HUES6 (cell line): ENCODE measurements around the gene FOXN1.
"Not testable (repeated sequence)": the region's sequence is repeated elsewhere in the genome, so short reads cannot be mapped to it uniquely, and the experiment has no call there.

Source experiments
- H3K27ac ChIP-seq: 2 replicates; pipeline ENCODE4 v1.7.0; 2013; ENCODE audit warnings: low read depth, mild to moderate bottlenecking, low read length, inconsistent platforms
- H3K27me3 ChIP-seq: 2 replicates; pipeline ENCODE4 v1.6.1; 2013; ENCODE audit warnings: low read length; ENCODE audit not compliant: control insufficient read depth, insufficient read depth
- H3K36me3 ChIP-seq: 2 replicates; pipeline ENCODE4 v1.6.1; 2013; ENCODE audit warnings: low read length; ENCODE audit not compliant: control insufficient read depth, insufficient read depth
- H3K4me1 ChIP-seq: 2 replicates; pipeline ENCODE4 v1.6.1; 2013; ENCODE audit warnings: low read length; ENCODE audit not compliant: control insufficient read depth, insufficient read depth
- H3K4me3 ChIP-seq: 2 replicates; pipeline ENCODE4 v1.5.1; 2013; ENCODE audit warnings: low read depth, low read length
- H3K9ac ChIP-seq: one replicate; pipeline ENCODE4 v1.6.1; 2013; ENCODE audit warnings: mild to moderate bottlenecking, low read length
- H3K9me3 ChIP-seq: 2 replicates; pipeline ENCODE4 v1.6.1; 2013; ENCODE audit warnings: low read depth, low read length; ENCODE audit not compliant: control insufficient read depth, insufficient read depth

FOXN1 gene, protein sequence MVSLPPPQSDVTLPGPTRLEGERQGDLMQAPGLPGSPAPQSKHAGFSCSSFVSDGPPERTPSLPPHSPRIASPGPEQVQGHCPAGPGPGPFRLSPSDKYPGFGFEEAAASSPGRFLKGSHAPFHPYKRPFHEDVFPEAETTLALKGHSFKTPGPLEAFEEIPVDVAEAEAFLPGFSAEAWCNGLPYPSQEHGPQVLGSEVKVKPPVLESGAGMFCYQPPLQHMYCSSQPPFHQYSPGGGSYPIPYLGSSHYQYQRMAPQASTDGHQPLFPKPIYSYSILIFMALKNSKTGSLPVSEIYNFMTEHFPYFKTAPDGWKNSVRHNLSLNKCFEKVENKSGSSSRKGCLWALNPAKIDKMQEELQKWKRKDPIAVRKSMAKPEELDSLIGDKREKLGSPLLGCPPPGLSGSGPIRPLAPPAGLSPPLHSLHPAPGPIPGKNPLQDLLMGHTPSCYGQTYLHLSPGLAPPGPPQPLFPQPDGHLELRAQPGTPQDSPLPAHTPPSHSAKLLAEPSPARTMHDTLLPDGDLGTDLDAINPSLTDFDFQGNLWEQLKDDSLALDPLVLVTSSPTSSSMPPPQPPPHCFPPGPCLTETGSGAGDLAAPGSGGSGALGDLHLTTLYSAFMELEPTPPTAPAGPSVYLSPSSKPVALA

DNA sequence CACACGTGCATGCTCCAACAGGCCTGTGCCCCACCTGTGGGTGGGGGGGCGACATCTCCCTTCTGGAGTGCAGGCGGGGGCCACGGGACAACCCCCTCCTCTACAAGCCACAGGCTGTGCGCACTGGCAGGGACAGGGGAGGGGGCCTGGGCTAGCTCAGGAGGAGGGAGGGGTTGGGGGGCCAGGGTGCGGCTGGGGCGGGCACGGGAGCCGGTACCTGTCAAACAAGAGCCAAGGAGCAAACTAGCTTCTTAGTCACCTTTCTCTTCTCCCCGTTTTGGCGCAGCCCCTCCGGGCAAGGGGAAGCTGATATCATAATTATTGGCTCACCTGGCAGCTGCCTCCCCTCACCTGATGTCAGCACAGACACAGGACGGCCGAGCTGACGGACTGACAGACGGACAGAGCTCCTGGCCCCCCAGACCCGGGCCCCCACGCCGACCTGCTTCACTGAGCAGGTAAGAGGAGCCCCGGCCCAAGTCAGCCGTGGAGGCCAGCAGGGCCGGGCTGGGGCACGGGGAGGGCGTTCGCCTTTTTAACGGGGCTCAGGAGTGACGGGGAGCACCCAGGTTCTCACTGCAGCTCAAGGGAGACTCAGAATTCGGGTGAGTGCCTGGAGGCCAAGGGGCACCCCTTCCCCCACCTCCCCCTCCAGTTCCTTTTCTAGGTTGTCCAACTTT is at the start of gene FOXN1:
Gene FOXN1, plus strand, starts transcription at position 363 of the 680 bp plus-strand sequence. CDS start 17,622 bp downstream, outside the sequence.
- Histone ChIP-seq H3K4me1 (peaks cover 16% of the 10 kb centered on the region), H3K36me3 (no peaks in the 10 kb centered on the region), H3K9ac (no peak within 1 kb of the TSS), H3K27ac (no peak within 1 kb of the TSS), H3K4me3 (no peak within 1 kb of the TSS), H3K27me3 (peaks cover 5% of the 10 kb centered on the region), H3K9me3 (no peaks in the 10 kb centered on the region)

DNA sequence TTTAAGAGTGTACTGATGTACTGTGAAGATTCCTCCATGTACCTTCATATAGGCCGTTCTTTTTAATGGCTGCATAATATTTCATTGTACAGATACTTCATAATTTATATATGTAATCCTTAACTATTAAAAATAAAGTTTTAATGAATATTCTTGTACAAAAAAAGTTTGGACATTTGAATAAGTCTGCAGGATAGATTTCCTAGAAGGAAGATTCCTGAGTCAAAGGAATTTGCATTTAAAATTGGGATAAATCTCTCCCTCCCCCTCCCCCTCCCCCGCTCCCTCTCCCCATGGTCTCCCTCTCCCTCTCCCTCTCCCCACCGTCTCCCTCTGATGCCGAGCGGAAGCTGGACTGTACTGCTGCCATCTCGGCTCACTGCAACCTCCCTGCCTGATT is 48.3 kb upstream of the FOXN1 start:
- no peaks in the 10 kb centered on the region for H3K27me3 ChIP-seq
- H3K27ac ChIP-seq: no peak overlapping the region
- no peak overlapping the region for H3K9ac ChIP-seq
- H3K4me1 ChIP-seq: no peaks in the 10 kb centered on the region
- H3K36me3 ChIP-seq: no peaks in the 10 kb centered on the region
- 0 out of 2 replicates have a peak, but pooled peaks cover 4% of the 10 kb centered on the region for H3K9me3 ChIP-seq
- H3K4me3 ChIP-seq: no peak overlapping the region

DNA sequence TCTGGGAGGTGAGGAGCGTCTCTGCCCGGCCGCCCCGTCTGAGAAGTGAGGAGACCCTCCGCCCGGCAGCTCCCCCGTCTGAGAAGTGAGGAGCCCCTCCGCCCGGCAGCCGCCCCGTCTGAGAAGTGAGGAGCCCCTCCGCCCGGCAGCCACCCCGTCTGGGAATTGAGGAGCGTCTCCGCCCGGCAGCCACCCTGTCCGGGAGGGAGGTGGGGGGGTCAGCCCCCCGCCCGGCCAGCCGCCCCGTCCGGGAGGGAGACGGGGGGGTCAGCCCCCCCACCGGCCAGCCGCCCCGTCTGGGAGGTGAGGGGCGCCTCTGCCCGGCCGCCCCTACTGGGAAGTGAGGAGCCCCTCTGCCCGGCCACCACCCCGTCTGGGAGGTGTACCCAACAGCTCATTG is 47.3 kb upstream of the FOXN1 start:
- H3K27ac ChIP-seq, H3K9ac ChIP-seq, H3K4me1 ChIP-seq, H3K4me3 ChIP-seq, H3K9me3 ChIP-seq, H3K36me3 ChIP-seq, H3K27me3 ChIP-seq: not testable (repeated sequence)

DNA sequence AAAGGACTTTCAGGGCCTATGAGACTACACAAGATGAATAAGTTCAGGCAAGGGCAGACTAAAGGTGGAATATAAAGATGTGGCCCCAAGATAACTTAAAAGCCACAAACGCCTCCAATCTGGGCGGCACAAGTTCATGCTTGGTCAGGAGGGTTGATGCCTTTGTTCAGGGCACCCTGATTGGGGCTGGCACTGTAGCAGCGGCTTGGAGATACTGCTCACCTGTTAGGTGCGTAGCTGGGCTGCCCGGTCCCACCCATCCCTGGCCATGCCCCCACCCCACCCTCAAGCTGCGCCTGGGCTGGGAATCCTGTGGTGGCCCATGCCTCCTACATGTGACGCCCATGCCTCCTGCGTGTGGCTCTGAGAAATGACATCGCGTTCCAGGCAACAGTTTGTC is 45.2 kb upstream of the FOXN1 start:
- Histone ChIP-seq H3K4me1 (no peaks in the 10 kb centered on the region), H3K4me3 (no peak overlapping the region), H3K36me3 (no peaks in the 10 kb centered on the region), H3K9me3 (0 out of 2 replicates have a peak, but pooled peaks cover 4% of the 10 kb centered on the region), H3K9ac (no peak overlapping the region), H3K27ac (no peak overlapping the region), H3K27me3 (peaks cover 3% of the 10 kb centered on the region; the same call in 1 of the 2 replicates)

- Histone ChIP-seq H3K9ac (no peak overlapping the region), H3K27ac (no peak overlapping the region), H3K27me3 (peaks cover 3% of the 10 kb centered on the region; the same call in 1 of the 2 replicates)
These were observed 40.1 kb upstream of the FOXN1 start for GRCh38 chr17:28466001-28466400.

GRCh38 chr17:28466521-28467048 is 39.6 kb upstream of the FOXN1 start:
- no peaks in the 10 kb centered on the region for H3K9me3 ChIP-seq
- H3K27me3 ChIP-seq: peaks cover 3% of the 10 kb centered on the region; the same call in 1 of the 2 replicates
- H3K36me3 ChIP-seq: no peaks in the 10 kb centered on the region
- no peak overlapping the region for H3K27ac ChIP-seq
- H3K9ac ChIP-seq: no peak overlapping the region
- no peaks in the 10 kb centered on the region for H3K4me1 ChIP-seq
- H3K4me3 ChIP-seq: no peak overlapping the region

More at GRCh38 chr17:28466001-28466400, 40.1 kb upstream of the FOXN1 start:
- Histone ChIP-seq H3K36me3 (no peaks in the 10 kb centered on the region), H3K4me1 (no peaks in the 10 kb centered on the region), H3K9me3 (no peaks in the 10 kb centered on the region), H3K4me3 (no peak overlapping the region)

DNA sequence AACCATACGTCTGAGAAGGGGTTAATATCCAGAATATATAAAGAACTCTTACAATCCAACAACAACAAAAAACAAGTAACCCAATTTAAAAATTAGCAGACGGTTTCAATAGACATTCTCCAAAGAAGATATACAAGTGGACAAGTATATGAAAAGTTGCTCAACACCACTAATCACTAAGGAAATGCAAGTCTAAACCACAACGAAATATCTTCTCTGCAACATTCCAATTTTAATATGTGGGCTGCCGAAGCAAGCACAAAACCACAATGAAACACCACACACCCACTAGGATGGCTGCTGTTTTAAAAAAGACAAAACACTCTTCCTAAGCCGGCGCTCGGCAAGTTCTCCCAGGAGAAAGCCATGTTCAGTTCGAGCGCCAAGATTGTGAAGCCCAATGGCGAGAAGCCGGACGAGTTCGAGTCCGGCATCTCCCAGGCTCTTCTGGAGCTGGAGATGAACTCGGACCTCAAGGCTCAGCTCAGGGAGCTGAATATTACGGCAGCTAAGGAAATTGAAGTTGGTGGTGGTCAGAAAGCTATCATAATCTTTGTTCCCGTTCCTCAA is 38.6 kb upstream of the FOXN1 start:
- peaks cover 3% of the 10 kb centered on the region; the same call in 1 of the 2 replicates for H3K27me3 ChIP-seq

GRCh38 chr17:28468033-28468735 is 38.0 kb upstream of the FOXN1 start:
- H3K9me3 ChIP-seq, H3K36me3 ChIP-seq, H3K27me3 ChIP-seq, H3K9ac ChIP-seq, H3K4me3 ChIP-seq, H3K27ac ChIP-seq, H3K4me1 ChIP-seq: not testable (repeated sequence)

More for the DNA sequence above, 38.6 kb upstream of the FOXN1 start:
- no peak overlapping the region for H3K4me3 ChIP-seq
- no peaks in the 10 kb centered on the region for H3K9me3 ChIP-seq
- H3K27ac ChIP-seq: no peak overlapping the region
- no peaks in the 10 kb centered on the region for H3K4me1 ChIP-seq
- H3K9ac ChIP-seq: no peak overlapping the region
- H3K36me3 ChIP-seq: no peaks in the 10 kb centered on the region

DNA sequence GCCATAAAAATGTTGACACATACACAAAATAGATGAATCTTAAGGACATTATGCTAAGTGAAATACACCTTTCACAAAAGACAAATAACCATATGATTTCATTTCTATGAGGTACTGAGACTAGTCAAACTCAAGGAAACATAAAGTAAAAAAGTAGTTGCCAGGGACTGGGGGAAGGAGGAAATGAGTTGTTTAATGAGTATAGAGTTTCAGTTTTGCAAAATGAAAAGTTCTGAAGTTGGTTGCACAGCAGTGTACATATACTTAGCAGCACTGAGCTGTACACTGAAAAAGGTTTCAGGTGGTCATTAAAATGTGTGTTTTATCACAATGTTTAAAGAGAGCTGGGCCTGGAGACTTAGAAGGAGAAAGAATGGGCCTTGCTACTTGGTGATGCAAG is 37.4 kb upstream of the FOXN1 start:
- Histone ChIP-seq H3K4me3 (no peak overlapping the region), H3K9me3 (no peaks in the 10 kb centered on the region), H3K27ac (no peak overlapping the region), H3K9ac (no peak overlapping the region), H3K4me1 (no peaks in the 10 kb centered on the region), H3K36me3 (no peaks in the 10 kb centered on the region), H3K27me3 (peaks cover 3% of the 10 kb centered on the region; the same call in 1 of the 2 replicates)

DNA sequence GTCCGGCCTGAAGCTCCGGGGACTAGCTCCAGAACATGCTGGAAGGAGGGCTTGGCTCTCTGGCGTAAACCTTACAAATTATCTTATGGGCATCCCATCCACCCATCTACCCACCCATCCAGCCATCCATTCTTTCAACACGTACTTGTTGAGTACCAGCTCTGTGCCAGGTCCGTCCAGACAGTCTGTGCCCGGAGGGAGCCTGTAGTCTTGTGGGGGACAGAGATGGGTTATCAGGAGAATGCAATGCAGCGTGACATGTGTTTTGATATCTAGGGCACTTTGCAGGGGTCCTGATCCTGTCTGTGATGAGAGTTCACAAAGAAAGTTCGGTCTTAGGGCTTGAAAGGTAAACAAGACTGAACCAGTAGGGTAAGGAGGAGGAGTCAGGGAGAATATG is 36.8 kb upstream of the FOXN1 start:
- H3K9ac ChIP-seq: no peak overlapping the region
- no peaks in the 10 kb centered on the region for H3K9me3 ChIP-seq
- H3K4me1 ChIP-seq: no peaks in the 10 kb centered on the region
- H3K4me3 ChIP-seq: no peak overlapping the region
- H3K27me3 ChIP-seq: peaks cover 3% of the 10 kb centered on the region; the same call in 1 of the 2 replicates
- no peak overlapping the region for H3K27ac ChIP-seq
- no peaks in the 10 kb centered on the region for H3K36me3 ChIP-seq
